ENCODE data around the gene FHIP1A.

DNA sequence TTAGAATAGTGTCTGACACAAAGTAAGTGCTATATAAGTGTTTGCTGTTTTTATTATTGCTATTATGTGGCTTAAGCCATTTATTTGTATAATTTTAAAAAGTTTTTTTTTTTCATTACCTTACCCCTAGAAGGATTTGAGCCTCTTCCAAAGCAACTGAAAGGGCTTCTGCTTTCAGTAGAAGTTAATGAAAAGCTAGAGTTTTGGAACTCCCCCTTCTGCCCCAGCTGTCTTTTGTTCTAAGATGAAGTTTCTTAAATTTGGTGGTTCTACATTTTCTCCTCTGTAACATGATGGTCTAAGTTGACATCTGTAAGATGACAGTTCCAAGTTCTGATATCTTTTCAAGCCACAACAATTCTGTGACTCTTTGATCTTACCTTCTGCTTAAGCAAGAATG is 30.3 kb downstream of the FHIP1A start:
- TF ChIP-seq POLR2AphosphoS5 (IDR thresholded peaks at IDR 0.05) (no peak), EP300 (IDR thresholded peaks at IDR 0.05; ENCODE audit: low read depth) (no peak), POLR2A (IDR thresholded peaks at IDR 0.05) (no peak)
- TF ChIP-seq, protein P1, sequence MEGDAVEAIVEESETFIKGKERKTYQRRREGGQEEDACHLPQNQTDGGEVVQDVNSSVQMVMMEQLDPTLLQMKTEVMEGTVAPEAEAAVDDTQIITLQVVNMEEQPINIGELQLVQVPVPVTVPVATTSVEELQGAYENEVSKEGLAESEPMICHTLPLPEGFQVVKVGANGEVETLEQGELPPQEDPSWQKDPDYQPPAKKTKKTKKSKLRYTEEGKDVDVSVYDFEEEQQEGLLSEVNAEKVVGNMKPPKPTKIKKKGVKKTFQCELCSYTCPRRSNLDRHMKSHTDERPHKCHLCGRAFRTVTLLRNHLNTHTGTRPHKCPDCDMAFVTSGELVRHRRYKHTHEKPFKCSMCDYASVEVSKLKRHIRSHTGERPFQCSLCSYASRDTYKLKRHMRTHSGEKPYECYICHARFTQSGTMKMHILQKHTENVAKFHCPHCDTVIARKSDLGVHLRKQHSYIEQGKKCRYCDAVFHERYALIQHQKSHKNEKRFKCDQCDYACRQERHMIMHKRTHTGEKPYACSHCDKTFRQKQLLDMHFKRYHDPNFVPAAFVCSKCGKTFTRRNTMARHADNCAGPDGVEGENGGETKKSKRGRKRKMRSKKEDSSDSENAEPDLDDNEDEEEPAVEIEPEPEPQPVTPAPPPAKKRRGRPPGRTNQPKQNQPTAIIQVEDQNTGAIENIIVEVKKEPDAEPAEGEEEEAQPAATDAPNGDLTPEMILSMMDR (IDR thresholded peaks at IDR 0.05): no peak
